ENCODE measurements around the gene RDH13. TPM values are rescaled to one million over a fixed set of nuclear protein-coding genes. Genes with fewer than 3 reads are reported as not detected.

RDH13 gene
- total RNA-seq, 4 donors from 2014 or later, result 93.2 to 146 (median 134) TPM

GRCh38 chr19:55075371-55075998 is 12.5 kb upstream of the RDH13 start, which contains the start of gene EPS8L1:
EPS8L1 (plus strand) TSS chr19:55075869; CDS start chr19:55076445, 576 bp downstream.
- 18 to 24% methylated on average over 18 of the region's 18 CpGs for WGBS, 2 donors
- TF ChIP-seq CTCF (IDR thresholded peaks at IDR 0.05) (no peak), POLR2A (IDR thresholded peaks at IDR 0.05) (no peak)
- H3K4me3 ChIP-seq (ENCODE audit: low read depth, poor library complexity, severe bottlenecking), result no peak within 1 kb of the TSS
- no peak for DNase-seq (ENCODE audit: low spot score in 2 of 2)
- intact Hi-C loops (cut with DNase I; ENCODE audit: low total_unique reads), result no loop called here

- intact Hi-C loops (cut with DNase I; ENCODE audit: low total_unique reads), result no loop called here
- WGBS, 2 donors, result 63 to 73% methylated on average over 8 of the region's 8 CpGs
- no peak overlapping the region for H3K4me3 ChIP-seq (ENCODE audit: low read depth, poor library complexity, severe bottlenecking)
- no peak for TF ChIP-seq CTCF (IDR thresholded peaks at IDR 0.05)
- TF ChIP-seq POLR2A (IDR thresholded peaks at IDR 0.05), result no peak
- DNase-seq (ENCODE audit: low spot score in 2 of 2), result no peak
Measured at GRCh38 chr19:55071913-55072312, 9.0 kb upstream of the RDH13 start.

GRCh38 chr19:55071129-55071502 is 8.2 kb upstream of the RDH13 start:
- TF ChIP-seq POLR2A (IDR thresholded peaks at IDR 0.05) (no peak), CTCF (IDR thresholded peaks at IDR 0.05) (no peak)
- DNase-seq (ENCODE audit: low spot score in 2 of 2), result no peak
- WGBS, 2 donors, result 32 to 36% methylated on average over 6 of the region's 8 CpGs
- H3K4me3 ChIP-seq (ENCODE audit: low read depth, poor library complexity, severe bottlenecking), result no peak overlapping the region
- intact Hi-C loops (cut with DNase I; ENCODE audit: low total_unique reads), result no loop called here

- intact Hi-C loops (cut with DNase I; ENCODE audit: low total_unique reads), result no loop called here
- TF ChIP-seq CTCF (IDR thresholded peaks at IDR 0.05) (no peak), POLR2A (IDR thresholded peaks at IDR 0.05) (no peak)
- WGBS, 2 donors, result 69 to 78% methylated on average over 10 of the region's 10 CpGs
- no peak for DNase-seq (ENCODE audit: low spot score in 2 of 2)
- H3K4me3 ChIP-seq (ENCODE audit: low read depth, poor library complexity, severe bottlenecking), result no peak overlapping the region
Measured at GRCh38 chr19:55070466-55071128, 7.6 kb upstream of the RDH13 start.

GRCh38 chr19:55069865-55070197 is 6.9 kb upstream of the RDH13 start:
- no peak for TF ChIP-seq POLR2A (IDR thresholded peaks at IDR 0.05)
- TF ChIP-seq CTCF (IDR thresholded peaks at IDR 0.05), result no peak
- DNase-seq (ENCODE audit: low spot score in 2 of 2), result no peak
- no peak overlapping the region for H3K4me3 ChIP-seq (ENCODE audit: low read depth, poor library complexity, severe bottlenecking)
- WGBS, 2 donors, result 94 to 96% methylated on average over 2 of the region's 2 CpGs
- intact Hi-C loops (cut with DNase I; ENCODE audit: low total_unique reads), result no loop called here

Measured in lower leg skin (tissue), 4 donors.